Measurements from ENCODE around the gene COL4A1. TPM values are rescaled to one million over a fixed set of nuclear protein-coding genes. Genes with fewer than 3 reads are reported as not detected.
"Not testable (repeated sequence)": the region's sequence is repeated elsewhere in the genome, so short reads cannot be mapped to it uniquely, and the experiment has no call there.

COL4A1 gene
- total RNA-seq, 1 donor from 2014 or later, result 2,489 TPM

DNA sequence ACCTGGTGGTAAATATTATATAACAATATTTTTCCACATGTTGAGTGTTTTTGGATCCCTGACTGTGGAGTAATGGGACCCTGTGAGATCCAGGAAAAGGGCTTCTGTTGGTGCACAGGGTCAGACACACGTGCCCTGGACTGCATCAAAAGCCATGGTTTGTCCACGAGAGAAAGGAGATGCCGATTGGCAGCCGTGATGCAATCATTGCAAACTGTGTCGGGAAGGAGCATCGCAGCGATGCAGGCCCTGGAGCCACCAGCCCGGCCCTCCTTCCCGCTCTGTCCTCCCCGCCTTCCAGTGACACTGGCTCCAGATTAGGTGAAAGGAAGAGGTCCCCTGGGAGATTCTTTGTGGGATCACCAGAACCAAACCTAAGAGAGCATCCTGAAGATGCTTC is 9.2 kb upstream of the COL4A1 start:
- Histone ChIP-seq H3K4me2 (ENCODE audit: low read length) (no peak overlapping the region), H3K9ac (ENCODE audit: low read length) (peak overlapping the region; percentile 3), H2AFZ (ENCODE audit: low read depth, low read length) (no peak overlapping the region), H4K20me1 (ENCODE audit: insufficient read depth, low read length) (peaks cover 45% of the 10 kb centered on the region), H3K27me3 (ENCODE audit: insufficient read depth, low read length) (no peaks in the 10 kb centered on the region), H3K36me3 (ENCODE audit: insufficient read depth, low read length) (peaks cover 31% of the 10 kb centered on the region), H3K4me1 (ENCODE audit: insufficient read depth, low read length) (peaks cover 68% of the 10 kb centered on the region), H3K27ac (ENCODE audit: low read depth, low read length) (peak overlapping the region; percentile 28), H3K9me3 (ENCODE audit: insufficient read depth, low read depth, low read length) (no peaks in the 10 kb centered on the region), H3K79me2 (ENCODE audit: insufficient read depth, low read length) (peaks cover 87% of the 10 kb centered on the region), H3K4me3 (ENCODE audit: insufficient read depth, low read depth, low read length) (no peak overlapping the region)
- FAIRE-seq (no peak), DNase-seq (ENCODE audit: low read depth) (no peak)
- Mint-ChIP-seq H3K9me3 (ENCODE audit: unreplicated experiment) (no peaks in the 10 kb centered on the region), H3K27ac (ENCODE audit: unreplicated experiment) (peak overlapping the region; percentile 80), H3K27me3 (ENCODE audit: low read depth, unreplicated experiment) (no peaks in the 10 kb centered on the region), H3K4me3 (ENCODE audit: unreplicated experiment) (peak overlapping the region; percentile 63), H3K4me1 (ENCODE audit: low read depth, unreplicated experiment) (peaks cover 64% of the 10 kb centered on the region), H3K36me3 (ENCODE audit: low read depth, unreplicated experiment) (peaks cover 52% of the 10 kb centered on the region)
- TF ChIP-seq EZH2 (IDR thresholded peaks at IDR 0.05; ENCODE audit: insufficient read depth, low read length), result no peak
- TF ChIP-seq, protein P1, sequence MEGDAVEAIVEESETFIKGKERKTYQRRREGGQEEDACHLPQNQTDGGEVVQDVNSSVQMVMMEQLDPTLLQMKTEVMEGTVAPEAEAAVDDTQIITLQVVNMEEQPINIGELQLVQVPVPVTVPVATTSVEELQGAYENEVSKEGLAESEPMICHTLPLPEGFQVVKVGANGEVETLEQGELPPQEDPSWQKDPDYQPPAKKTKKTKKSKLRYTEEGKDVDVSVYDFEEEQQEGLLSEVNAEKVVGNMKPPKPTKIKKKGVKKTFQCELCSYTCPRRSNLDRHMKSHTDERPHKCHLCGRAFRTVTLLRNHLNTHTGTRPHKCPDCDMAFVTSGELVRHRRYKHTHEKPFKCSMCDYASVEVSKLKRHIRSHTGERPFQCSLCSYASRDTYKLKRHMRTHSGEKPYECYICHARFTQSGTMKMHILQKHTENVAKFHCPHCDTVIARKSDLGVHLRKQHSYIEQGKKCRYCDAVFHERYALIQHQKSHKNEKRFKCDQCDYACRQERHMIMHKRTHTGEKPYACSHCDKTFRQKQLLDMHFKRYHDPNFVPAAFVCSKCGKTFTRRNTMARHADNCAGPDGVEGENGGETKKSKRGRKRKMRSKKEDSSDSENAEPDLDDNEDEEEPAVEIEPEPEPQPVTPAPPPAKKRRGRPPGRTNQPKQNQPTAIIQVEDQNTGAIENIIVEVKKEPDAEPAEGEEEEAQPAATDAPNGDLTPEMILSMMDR (IDR thresholded peaks at IDR 0.05; ENCODE audit: insufficient read depth, low read depth, low read length), result no peak

GRCh38 chr13:110314516-110315245 is 7.7 kb upstream of the COL4A1 start:
- no peaks in the 10 kb centered on the region for H3K9me3 Mint-ChIP-seq (ENCODE audit: unreplicated experiment)

DNA sequence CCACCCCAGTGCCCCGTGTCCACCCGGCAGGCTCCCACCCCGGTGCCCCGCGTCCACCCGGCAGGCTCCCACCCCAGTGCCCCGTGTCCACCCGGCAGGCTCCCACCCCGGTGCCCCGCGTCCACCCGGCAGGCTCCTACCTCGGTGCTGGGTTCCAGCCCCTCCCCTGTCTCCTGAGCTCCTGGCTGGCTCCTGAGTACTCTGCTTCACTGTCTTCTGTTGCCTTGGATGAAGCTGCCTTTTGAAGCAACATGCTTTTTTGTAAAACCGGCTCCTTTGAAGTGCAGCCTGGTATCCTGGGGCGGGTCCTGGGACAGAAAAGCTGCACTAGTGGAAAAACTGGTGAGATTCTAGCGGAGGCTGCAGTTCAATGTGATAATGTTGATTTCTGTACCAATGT is 6.8 kb upstream of the COL4A1 start:
- Histone ChIP-seq H3K4me2 (ENCODE audit: low read length) (peak overlapping the region; percentile 51), H3K79me2 (ENCODE audit: insufficient read depth, low read length) (peaks cover 95% of the 10 kb centered on the region), H3K9ac (ENCODE audit: low read length) (peak overlapping the region; percentile 46), H3K27ac (ENCODE audit: low read depth, low read length) (peak overlapping the region; percentile 37), H4K20me1 (ENCODE audit: insufficient read depth, low read length) (peaks cover 59% of the 10 kb centered on the region), H3K4me1 (ENCODE audit: insufficient read depth, low read length) (peaks cover 68% of the 10 kb centered on the region), H3K36me3 (ENCODE audit: insufficient read depth, low read length) (peaks cover 42% of the 10 kb centered on the region)
- not testable (repeated sequence) for H2AFZ ChIP-seq (ENCODE audit: low read depth, low read length); H3K27me3 ChIP-seq (ENCODE audit: insufficient read depth, low read length); H3K9me3 Mint-ChIP-seq (ENCODE audit: unreplicated experiment); DNase-seq (ENCODE audit: low read depth); H3K9me3 ChIP-seq (ENCODE audit: insufficient read depth, low read depth, low read length); FAIRE-seq; H3K4me3 ChIP-seq (ENCODE audit: insufficient read depth, low read depth, low read length); H3K27me3 Mint-ChIP-seq (ENCODE audit: low read depth, unreplicated experiment)
- Mint-ChIP-seq H3K36me3 (ENCODE audit: low read depth, unreplicated experiment) (peaks cover 62% of the 10 kb centered on the region), H3K4me1 (ENCODE audit: low read depth, unreplicated experiment) (peaks cover 62% of the 10 kb centered on the region), H3K27ac (ENCODE audit: unreplicated experiment) (peak overlapping the region; percentile 96), H3K4me3 (ENCODE audit: unreplicated experiment) (peak overlapping the region; percentile 81)

More at GRCh38 chr13:110314516-110315245, 7.7 kb upstream of the COL4A1 start:
- H4K20me1 ChIP-seq (ENCODE audit: insufficient read depth, low read length), result peaks cover 50% of the 10 kb centered on the region
- peaks cover 61% of the 10 kb centered on the region for H3K36me3 Mint-ChIP-seq (ENCODE audit: low read depth, unreplicated experiment)
- peaks cover 37% of the 10 kb centered on the region for H3K36me3 ChIP-seq (ENCODE audit: insufficient read depth, low read length)
- peak overlapping the region; percentile 37 for H3K27ac ChIP-seq (ENCODE audit: low read depth, low read length)
- H2AFZ ChIP-seq (ENCODE audit: low read depth, low read length), result no peak overlapping the region
- FAIRE-seq (no peak), DNase-seq (ENCODE audit: low read depth) (no peak)
- no peaks in the 10 kb centered on the region for H3K9me3 ChIP-seq (ENCODE audit: insufficient read depth, low read depth, low read length)
- H3K4me2 ChIP-seq (ENCODE audit: low read length), result peak overlapping the region; percentile 51
- peaks cover 68% of the 10 kb centered on the region for H3K4me1 Mint-ChIP-seq (ENCODE audit: low read depth, unreplicated experiment)
- H3K4me3 ChIP-seq (ENCODE audit: insufficient read depth, low read depth, low read length), result no peak overlapping the region
- H3K79me2 ChIP-seq (ENCODE audit: insufficient read depth, low read length), result peaks cover 95% of the 10 kb centered on the region
- H3K27me3 ChIP-seq (ENCODE audit: insufficient read depth, low read length), result no peaks in the 10 kb centered on the region
- H3K27ac Mint-ChIP-seq (ENCODE audit: unreplicated experiment), result peak overlapping the region; percentile 96
- peaks cover 68% of the 10 kb centered on the region for H3K4me1 ChIP-seq (ENCODE audit: insufficient read depth, low read length)
- no peaks in the 10 kb centered on the region for H3K27me3 Mint-ChIP-seq (ENCODE audit: low read depth, unreplicated experiment)
- TF ChIP-seq, protein P1 (IDR thresholded peaks at IDR 0.05; ENCODE audit: insufficient read depth, low read depth, low read length), result no peak
- H3K4me3 Mint-ChIP-seq (ENCODE audit: unreplicated experiment), result peak overlapping the region; percentile 81
- peak overlapping the region; percentile 46 for H3K9ac ChIP-seq (ENCODE audit: low read length)

- H3K27ac Mint-ChIP-seq (ENCODE audit: unreplicated experiment), result peak overlapping the region; percentile 99
- H3K27me3 Mint-ChIP-seq (ENCODE audit: low read depth, unreplicated experiment), result not testable (repeated sequence)
These were observed 6.3 kb upstream of the COL4A1 start for GRCh38 chr13:110313261-110313660.

More at GRCh38 chr13:110313261-110313660, 6.3 kb upstream of the COL4A1 start:
- DNase-seq (ENCODE audit: low read depth); H2AFZ ChIP-seq (ENCODE audit: low read depth, low read length); FAIRE-seq; H3K9me3 Mint-ChIP-seq (ENCODE audit: unreplicated experiment); H3K9me3 ChIP-seq (ENCODE audit: insufficient read depth, low read depth, low read length); H3K27me3 ChIP-seq (ENCODE audit: insufficient read depth, low read length): not testable (repeated sequence)
- peak overlapping the region; percentile 98 for H3K4me2 ChIP-seq (ENCODE audit: low read length)
- peaks cover 38% of the 10 kb centered on the region for H3K36me3 ChIP-seq (ENCODE audit: insufficient read depth, low read length)
- H3K79me2 ChIP-seq (ENCODE audit: insufficient read depth, low read length), result peaks cover 95% of the 10 kb centered on the region
- peaks cover 63% of the 10 kb centered on the region for H3K36me3 Mint-ChIP-seq (ENCODE audit: low read depth, unreplicated experiment)
- H3K4me3 ChIP-seq (ENCODE audit: insufficient read depth, low read depth, low read length), result peak overlapping the region; percentile 4
- H3K4me3 Mint-ChIP-seq (ENCODE audit: unreplicated experiment), result peak overlapping the region; percentile 81
- H3K4me1 Mint-ChIP-seq (ENCODE audit: low read depth, unreplicated experiment), result peaks cover 62% of the 10 kb centered on the region
- peak overlapping the region; percentile 97 for H3K9ac ChIP-seq (ENCODE audit: low read length)
- peaks cover 65% of the 10 kb centered on the region for H3K4me1 ChIP-seq (ENCODE audit: insufficient read depth, low read length)
- H4K20me1 ChIP-seq (ENCODE audit: insufficient read depth, low read length), result peaks cover 64% of the 10 kb centered on the region
- peak overlapping the region; percentile 87 for H3K27ac ChIP-seq (ENCODE audit: low read depth, low read length)
